OCI-LY7 (cell line): ENCODE results near the gene TMPRSS4. TPM values are rescaled to one million over a fixed set of nuclear protein-coding genes. Genes with fewer than 3 reads are reported as not detected.

ENCODE experiments used
- BruUV-seq: library from RNA; stranded (reverse); fragments of 400-500 nt; replicated peaks from 2 replicates; lab custom pipeline; 2021; lab: Mats Ljungman, UMichigan
- CTCF ChIA-PET: fragments of 300-600 bp; sonication (Branson Sonifier 250); formaldehyde crosslinking; loops from one replicate; lab custom pipeline; 2022; ENCODE audit warnings: antibody characterized with exemption; ENCODE audit not compliant: unreplicated experiment; lab: Charles Lee
- POLR2A ChIA-PET: fragments of 300-600 bp; sonication (Branson Sonifier 250); formaldehyde crosslinking; loops from one replicate; lab custom pipeline; 2022; ENCODE audit warnings: antibody characterized with exemption; lab: Charles Lee
- DNase-seq: peaks from one replicate; pipeline ENCODE4 v3.0.0-alpha.2; 2015; ENCODE audit warnings: low spot score
- H2AFZ ChIP-seq: fragments of 200-600 bp; sonication (generic), shearing (Covaris generic); 2 replicates; pipeline ENCODE4 v1.6.1; 2014; ENCODE audit warnings: mild to moderate bottlenecking, antibody characterized with exemption, low read length, moderate library complexity
- H3K27ac ChIP-seq: fragments of 200-600 bp; sonication (generic); 2 replicates; pipeline ENCODE4 v1.5.1; 2014; ENCODE audit warnings: mixed run types, low read depth, mild to moderate bottlenecking, moderate library complexity, low read length, inconsistent platforms; ENCODE audit not compliant: poor library complexity, severe bottlenecking
- H3K36me3 ChIP-seq: fragments of 200-600 bp; sonication (generic); 2 replicates; pipeline ENCODE4 v1.6.1; 2014; ENCODE audit warnings: mild to moderate bottlenecking, antibody characterized with exemption, low read length, moderate library complexity, mixed read lengths; ENCODE audit not compliant: insufficient read depth
- H3K4me1 ChIP-seq: fragments of 200-600 bp; sonication (generic); 2 replicates; pipeline ENCODE4 v1.5.1; 2014; ENCODE audit warnings: mild to moderate bottlenecking, low read length; ENCODE audit not compliant: insufficient read depth, poor library complexity, severe bottlenecking
- H3K4me2 ChIP-seq: fragments of 200-600 bp; sonication (generic); 2 replicates; pipeline ENCODE4 v1.6.1; 2014; ENCODE audit warnings: mild to moderate bottlenecking, low read length
- H3K4me3 ChIP-seq: fragments of 200-600 bp; sonication (generic); 2 replicates; pipeline ENCODE4 v1.5.1; 2014; ENCODE audit warnings: mild to moderate bottlenecking, low read depth, low read length; ENCODE audit not compliant: poor library complexity, severe bottlenecking
- H3K79me2 ChIP-seq: fragments of 200-600 bp; sonication (generic); 2 replicates; pipeline ENCODE4 v1.6.1; 2016; ENCODE audit warnings: low read depth, mild to moderate bottlenecking, low read length, moderate library complexity, mixed read lengths; ENCODE audit not compliant: insufficient read depth
- H3K9me2 ChIP-seq: fragments of 200-600 bp; sonication (generic); 2 replicates; pipeline ENCODE4 v1.6.1; 2016; ENCODE audit warnings: mild to moderate bottlenecking, low read length, mixed read lengths; ENCODE audit not compliant: insufficient read depth
- H3K9me3 ChIP-seq: fragments of 200-600 bp; sonication (generic); 2 replicates; pipeline ENCODE4 v1.6.1; 2014; ENCODE audit warnings: mild to moderate bottlenecking, mixed run types, low read length, mixed read lengths
- H4K20me1 ChIP-seq: fragments of 200-600 bp; sonication (generic); 2 replicates; pipeline ENCODE4 v1.6.1; 2014; ENCODE audit warnings: mild to moderate bottlenecking, antibody characterized with exemption, low read length, moderate library complexity, mixed read lengths; ENCODE audit not compliant: insufficient read depth
- EZH2phosphoT487 ChIP-seq: fragments of 200-600 bp; sonication (generic); IDR thresholded peaks from 2 replicates; pipeline ENCODE4 v1.6.1; 2018; ENCODE audit warnings: low read depth, borderline replicate concordance, mild to moderate bottlenecking, mixed run types, antibody characterized with exemption, low read length, moderate library complexity, mixed read lengths
- intact Hi-C: fragments of 100-400 bp; cut with micrococcal nuclease; formaldehyde crosslinking; loops from one replicate; pipeline ENCODE4 v1.10.0; 2022; ENCODE audit not compliant: unreplicated experiment
- total RNA-seq, 2 experiments: library from RNA; depleted of rRNA in 1 of 2; stranded (reverse); fragments of >200 nt in 1 of 2; shearing (Covaris generic) in 1 of 2; gene quantifications; 2 replicates each; pipeline ENCODE4 v1.2.3, GENCODE V29; 2014 to 2022

Gene TMPRSS4
- total RNA-seq, 2 experiments from 2014 or later = 0.03 TPM; not detected in 1

DNA sequence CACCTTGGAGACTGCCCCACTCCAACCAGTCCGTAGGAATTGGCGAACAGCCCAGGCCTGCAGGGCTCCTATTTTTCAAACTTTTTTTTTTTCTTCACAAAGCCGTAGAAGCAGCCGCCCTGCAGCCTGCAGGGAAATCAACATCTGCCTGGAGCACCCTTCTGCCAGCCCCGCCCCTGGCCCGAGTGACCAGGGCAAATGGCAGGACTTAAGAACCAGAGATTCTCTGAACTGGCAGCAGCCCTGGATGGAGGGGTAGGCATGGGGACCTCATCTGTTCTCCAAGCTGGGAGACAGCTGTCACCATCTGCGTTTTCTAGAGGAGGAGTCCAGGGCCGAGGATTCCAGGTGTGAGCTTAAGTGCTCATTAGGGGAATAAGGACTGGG lies 94.0 kb downstream of the TMPRSS4 start:
- Histone ChIP-seq H2AFZ (no peak overlapping the region), H3K9me2 (no peaks in the 10 kb centered on the region), H4K20me1 (no peaks in the 10 kb centered on the region), H3K4me2 (no peak overlapping the region), H3K36me3 (no peaks in the 10 kb centered on the region), H3K4me3 (no peak overlapping the region), H3K4me1 (peaks cover 2% of the 10 kb centered on the region), H3K27ac (no peak overlapping the region), H3K79me2 (no peaks in the 10 kb centered on the region), H3K9me3 (no peaks in the 10 kb centered on the region)
- ChIA-PET POLR2A (interaction anchor here (0.6 to 1.2 kb wide), 2 partner anchors 10 to 607 kb away, joined by 3 read pairs; no protein-coding TSS in a partner anchor), CTCF (interaction anchor here (0.7 to 2.0 kb wide), 4 partner anchors 10 to 97 kb away, joined by 3 to 14 read pairs (median 4); no protein-coding TSS in a partner anchor)
- no TSS peak for BruUV-seq
- DNase-seq = no peak
- TF ChIP-seq EZH2phosphoT487 = no peak
- intact Hi-C loops = loop anchor here (1.0 to 10.0 kb wide), 2 partner anchors 26 to 356 kb away; no protein-coding TSS in a partner anchor

Other genes starting within 250 kb of the TMPRSS4 start
- not detected in 2 replicates for gene FXYD6, start 200.4 kb upstream of the TMPRSS4 start, total RNA-seq (2014; rRNA removed; shearing (Covaris generic))
- gene FXYD6, start 200.4 kb upstream of the TMPRSS4 start, total RNA-seq (2022) = not detected in 2 replicates
- gene TMPRSS13, start 147.7 kb upstream of the TMPRSS4 start, total RNA-seq (2014; rRNA removed; shearing (Covaris generic)) = 0.33 and 0.79 TPM in 2 replicates
- gene TMPRSS13, start 147.7 kb upstream of the TMPRSS4 start, total RNA-seq (2022) = 0.85 and 1.1 TPM in 2 replicates
- 8.2 and 15.7 TPM in 2 replicates for gene IL10RA, start 90.7 kb upstream of the TMPRSS4 start, total RNA-seq (2014; rRNA removed; shearing (Covaris generic))
- gene IL10RA, start 90.7 kb upstream of the TMPRSS4 start, total RNA-seq (2022) = 18.3 and 25.2 TPM in 2 replicates
- 0.06 and 0.08 TPM in 2 replicates for gene SMIM35, start 9.9 kb downstream of the TMPRSS4 start, total RNA-seq (2014; rRNA removed; shearing (Covaris generic))
- gene SMIM35, start 9.9 kb downstream of the TMPRSS4 start, total RNA-seq (2022) = 0.67 and 0.90 TPM in 2 replicates
- not detected in 2 replicates for gene SCN4B, start 75.7 kb downstream of the TMPRSS4 start, total RNA-seq (2014; rRNA removed; shearing (Covaris generic))
- not detected in 2 replicates for gene SCN4B, start 75.7 kb downstream of the TMPRSS4 start, total RNA-seq (2022)
- gene SCN2B, start 99.6 kb downstream of the TMPRSS4 start, total RNA-seq (2014; rRNA removed; shearing (Covaris generic)) = 0.06 TPM in 1 of 2 replicates, not detected in the other
- gene SCN2B, start 99.6 kb downstream of the TMPRSS4 start, total RNA-seq (2022) = 0.10 TPM in 1 of 2 replicates, not detected in the other
- gene JAML, start 147.9 kb downstream of the TMPRSS4 start, total RNA-seq (2014; rRNA removed; shearing (Covaris generic)) = 0.73 and 1.4 TPM in 2 replicates
- 0.63 and 0.74 TPM in 2 replicates for gene JAML, start 147.9 kb downstream of the TMPRSS4 start, total RNA-seq (2022)
- gene MPZL3, start 175.3 kb downstream of the TMPRSS4 start, total RNA-seq (2014; rRNA removed; shearing (Covaris generic)) = 1.9 and 2.2 TPM in 2 replicates
- 5.8 and 6.9 TPM in 2 replicates for gene MPZL3, start 175.3 kb downstream of the TMPRSS4 start, total RNA-seq (2022)
- gene MPZL2, start 187.2 kb downstream of the TMPRSS4 start, total RNA-seq (2014; rRNA removed; shearing (Covaris generic)) = not detected in 2 replicates
- not detected in 2 replicates for gene MPZL2, start 187.2 kb downstream of the TMPRSS4 start, total RNA-seq (2022)
- not detected in 2 replicates for gene CD3E, start 227.7 kb downstream of the TMPRSS4 start, total RNA-seq (2014; rRNA removed; shearing (Covaris generic))
- gene CD3E, start 227.7 kb downstream of the TMPRSS4 start, total RNA-seq (2022) = 1.7 and 2.0 TPM in 2 replicates